HepG2 (cell line): ENCODE data around the gene AHRR. TPM values are rescaled to one million over a fixed set of nuclear protein-coding genes. Genes with fewer than 3 reads are reported as not detected.

Experiments
- ATAC-seq: fragments of 200-7000 bp; cut with Tn5 transposase; 3 replicates; pipeline ENCODE4 v1.9.1; 2020; ENCODE audit warnings: mild to moderate bottlenecking, moderate library complexity
- BruUV-seq: library from RNA; stranded (reverse); fragments of 400-500 nt; replicated peaks from 2 replicates; lab custom pipeline; 2021; lab: Mats Ljungman, UMichigan
- CTCF ChIA-PET: fragments of 300-600 bp; formaldehyde crosslinking; extraction: SDS; loops from one replicate; lab custom pipeline; 2021; ENCODE audit warnings: low total read pairs, inconsistent platforms, low intra/inter-chr PET ratio; lab: Yijun Ruan, JAX
- POLR2A ChIA-PET: fragments of 350-600 bp; sonication (Branson Sonifier 250); formaldehyde crosslinking; loops from one replicate; lab custom pipeline; 2020; ENCODE audit warnings: antibody characterized with exemption, inconsistent platforms; lab: Yijun Ruan, JAX
- DNase-seq: peaks from one replicate; pipeline ENCODE4 v3.0.0-alpha.2; 2015; ENCODE audit warnings: low spot score
- FAIRE-seq: peaks from 3 replicates; lab custom pipeline; 2011; peaks lifted over from hg19 to GRCh38; lab: Jason Lieb, UNC
- H2AFZ ChIP-seq: one replicate; pipeline ENCODE4 v1.6.1; 2011; ENCODE audit warnings: low read length, inconsistent platforms
- H3K27ac ChIP-seq: fragments of 300-600 bp; 3 replicates; pipeline ENCODE4 v1.8.0; 2011; ENCODE audit warnings: mixed run types, mild to moderate bottlenecking, mixed read lengths, low read length, inconsistent platforms; ENCODE audit not compliant: insufficient read depth; ENCODE audit errors: extremely low read length
- H3K27me3 ChIP-seq, 2 experiments: fragments of 200-600 bp in 1 of 2; 2 replicates in 1 of 2; 3 replicates in 1 of 2; pipeline versions ENCODE4 v1.6.0 to v1.8.0; 2011; ENCODE audit warnings: low read length in 2 of 2, mild to moderate bottlenecking in 2 of 2, moderate library complexity in 2 of 2, inconsistent platforms in 1 of 2; ENCODE audit not compliant: insufficient read depth in 2 of 2, control insufficient read depth in 1 of 2
- H3K36me3 ChIP-seq, 2 experiments: fragments of 200-600 bp in 1 of 2; replicated peaks in 1 of 2; 2 replicates in 1 of 2; 3 replicates in 1 of 2; pipeline versions ENCODE4 v1.5.1 to v1.8.0; 2011; ENCODE audit warnings: low read length in 2 of 2, inconsistent platforms in 1 of 2; ENCODE audit not compliant: insufficient read depth in 2 of 2, control insufficient read depth in 1 of 2
- H3K4me1 ChIP-seq: 2 replicates; pipeline ENCODE4 v1.5.1; 2012; ENCODE audit warnings: low read length, inconsistent platforms; ENCODE audit not compliant: insufficient read depth
- H3K4me2 ChIP-seq: 2 replicates; pipeline ENCODE4 v1.6.0; 2011; ENCODE audit warnings: low read depth, low read length, inconsistent platforms
- H3K4me3 ChIP-seq, 3 experiments: fragments of 200-600 bp in 1 of 3; sonication (generic), shearing (Covaris generic) in 1 of 3; replicated peaks in 1 of 3; 2 replicates each; pipeline ENCODE4 v1.5.1; 2011 to 2016; ENCODE audit warnings: low read length in 3 of 3, inconsistent platforms in 2 of 3, low read depth in 2 of 3, mild to moderate bottlenecking in 2 of 3, control low read depth in 1 of 3, mixed read lengths in 1 of 3; ENCODE audit not compliant: insufficient read depth in 1 of 3
- H3K79me2 ChIP-seq: one replicate; pipeline ENCODE4 v1.6.1; 2011; ENCODE audit warnings: low read length, inconsistent platforms; ENCODE audit not compliant: insufficient read depth
- H3K9ac ChIP-seq: 2 replicates; pipeline ENCODE4 v1.6.0; 2011; ENCODE audit warnings: mild to moderate bottlenecking, low read depth, low read length, inconsistent platforms; ENCODE audit not compliant: insufficient read depth
- H3K9me3 ChIP-seq: 2 replicates; pipeline ENCODE4 v1.5.1; 2012; ENCODE audit warnings: mild to moderate bottlenecking, low read length
- H4K20me1 ChIP-seq: 2 replicates; pipeline ENCODE4 v1.6.0; 2011; ENCODE audit warnings: inconsistent platforms, mild to moderate bottlenecking, low read length, moderate library complexity; ENCODE audit not compliant: insufficient read depth
- NFIB ChIP-seq: sonication (generic); formaldehyde crosslinking; IDR thresholded peaks from 2 replicates; pipeline ENCODE4 v1.9.0; 2021; ENCODE audit warnings: missing genetic modification reagents, mild to moderate bottlenecking, borderline replicate concordance
- ZNF232 ChIP-seq: sonication (generic); formaldehyde crosslinking; IDR thresholded peaks from 2 replicates; pipeline ENCODE4 v1.4.0; 2020; ENCODE audit warnings: missing genetic modification reagents, borderline replicate concordance
- ZNF326 ChIP-seq: sonication (generic); formaldehyde crosslinking; IDR thresholded peaks from 2 replicates; pipeline ENCODE4 v1.4.0; 2020; ENCODE audit warnings: missing genetic modification reagents, borderline replicate concordance
- ZNF503 ChIP-seq: sonication (generic); formaldehyde crosslinking; IDR thresholded peaks from 2 replicates; pipeline ENCODE4 v1.4.0; 2020; ENCODE audit warnings: missing genetic modification reagents
- ZNF619 ChIP-seq: sonication (generic); formaldehyde crosslinking; IDR thresholded peaks from 2 replicates; pipeline ENCODE4 v1.4.0; 2020; ENCODE audit warnings: mild to moderate bottlenecking, missing genetic modification reagents
- ZNF672 ChIP-seq: sonication (generic); formaldehyde crosslinking; IDR thresholded peaks from 2 replicates; pipeline ENCODE4 v1.8.1; 2022; ENCODE audit warnings: missing genetic modification reagents
- ZNF724P ChIP-seq: sonication (generic); formaldehyde crosslinking; IDR thresholded peaks from 2 replicates; pipeline ENCODE4 v1.8.0; 2022; ENCODE audit warnings: missing genetic modification reagents, borderline replicate concordance
- WGBS: methylation state at CpG from one replicate; pipeline ENCODE4 v1.1.6; 2017; ENCODE audit warnings: low lambda C conversion rate; 5-methylcytosine and 5-hydroxymethylcytosine counted together
- in situ Hi-C: cut with HindIII; loops from 2 replicates; pipeline ENCODE4 v1.10.0; 2017; ENCODE audit warnings: low pct_unique_long_range_greater_than_20kb; ENCODE audit not compliant: extremely low pct_ligation_motif_present
- intact Hi-C: fragments of 100-400 bp; cut with micrococcal nuclease; formaldehyde crosslinking; loops from one replicate; pipeline ENCODE4 v1.10.0; 2022; ENCODE audit not compliant: unreplicated experiment
- polyA plus RNA-seq, 8 experiments: library from polyadenylated mRNA; depleted of rRNA in 3 of 8; stranded (reverse) in 7 of 8; unstranded in 1 of 8; fragments of >200 nt; fragmentation: Illumina TruSeq in 4 of 8; extraction: Trizol in 4 of 8; gene quantifications; 2 replicates each; pipeline versions ENCODE4 v1.2.1 to v1.2.3, GENCODE V29; 2011 to 2016; ENCODE audit warnings: low read depth in 4 of 8, missing spikeins in 1 of 8, mixed read lengths in 1 of 8; ENCODE audit not compliant: insufficient read depth in 1 of 8
- total RNA-seq, 5 experiments: library from RNA; depleted of rRNA; stranded (reverse); fragments of >200 nt; fragmentation: Illumina TruSeq; extraction: Trizol; gene quantifications; 2 replicates each; pipeline ENCODE4 v1.2.3, GENCODE V29; 2016; ENCODE audit warnings: low read depth in 1 of 5
- TF ChIP-seq, protein P1 (sequence below): conservative IDR thresholded peaks from 2 replicates; pipeline ENCODE4 v1.6.1; 2018; ENCODE audit warnings: missing genetic modification reagents
- TF ChIP-seq, protein P2 (sequence below): sonication (generic); formaldehyde crosslinking; IDR thresholded peaks from 2 replicates; pipeline ENCODE4 v1.4.0; 2020; ENCODE audit warnings: missing genetic modification reagents

The AHRR gene
- total and polyA plus RNA-seq, 2 of the 13 experiments (the other 11 are each of a cell fraction or from before 2014, with no cell fraction given) = 0.28 to 0.35 TPM

- no peak overlapping the region for H2AFZ ChIP-seq
- no peaks in the 10 kb centered on the region for H4K20me1 ChIP-seq
- no peaks in the 10 kb centered on the region for H3K79me2 ChIP-seq
- no peak overlapping the region for H3K4me3 ChIP-seq
- H3K36me3 ChIP-seq = no peaks in the 10 kb centered on the region
- in situ Hi-C loops (no loop called here), intact Hi-C loops (no loop called here)
- BruUV-seq = no TSS peak
- peaks cover 11% of the 10 kb centered on the region for H3K4me1 ChIP-seq
- WGBS = 61% methylated on average over 10 of the region's 14 CpGs
- H3K27ac ChIP-seq = no peak overlapping the region
- ATAC-seq (no peak), FAIRE-seq (no peak), DNase-seq (no peak)
- no peak overlapping the region for H3K4me2 ChIP-seq
- H3K9ac ChIP-seq = no peak overlapping the region
- CTCF ChIA-PET = no interaction called here
- no peaks in the 10 kb centered on the region for H3K27me3 ChIP-seq
- POLR2A ChIA-PET = no interaction called here
- no peaks in the 10 kb centered on the region for H3K9me3 ChIP-seq
- no peak for TF ChIP-seq ZNF503 (CRISPR knock-in tag)
- no peak for TF ChIP-seq ZNF619
Measured at GRCh38 chr5:417301-418161, 96.0 kb downstream of the AHRR start.

GRCh38 chr5:418162-419121 lies 96.9 kb downstream of the AHRR start:
- in situ Hi-C loops (no loop called here), intact Hi-C loops (no loop called here)
- Histone ChIP-seq H3K4me1 (peaks cover 11% of the 10 kb centered on the region), H3K9me3 (no peaks in the 10 kb centered on the region), H3K79me2 (no peaks in the 10 kb centered on the region), H3K27me3 (no peaks in the 10 kb centered on the region), H3K9ac (no peak overlapping the region), H3K36me3 (no peaks in the 10 kb centered on the region), H2AFZ (no peak overlapping the region), H3K4me3 (no peak overlapping the region), H3K4me2 (no peak overlapping the region), H4K20me1 (no peaks in the 10 kb centered on the region), H3K27ac (no peak overlapping the region)
- BruUV-seq = no TSS peak
- ATAC-seq (no peak), FAIRE-seq (no peak), DNase-seq (no peak)
- POLR2A ChIA-PET = no interaction called here
- 60% methylated on average over 15 of the region's 18 CpGs for WGBS
- CTCF ChIA-PET = no interaction called here
- TF ChIP-seq ZNF672 (CRISPR knock-in tag) (no peak), NFIB (CRISPR knock-in tag) (no peak), ZNF724P (no peak), ZNF232 (CRISPR knock-in tag) (no peak), ZNF326 (CRISPR knock-in tag) (no peak)
- TF ChIP-seq, protein P1, sequence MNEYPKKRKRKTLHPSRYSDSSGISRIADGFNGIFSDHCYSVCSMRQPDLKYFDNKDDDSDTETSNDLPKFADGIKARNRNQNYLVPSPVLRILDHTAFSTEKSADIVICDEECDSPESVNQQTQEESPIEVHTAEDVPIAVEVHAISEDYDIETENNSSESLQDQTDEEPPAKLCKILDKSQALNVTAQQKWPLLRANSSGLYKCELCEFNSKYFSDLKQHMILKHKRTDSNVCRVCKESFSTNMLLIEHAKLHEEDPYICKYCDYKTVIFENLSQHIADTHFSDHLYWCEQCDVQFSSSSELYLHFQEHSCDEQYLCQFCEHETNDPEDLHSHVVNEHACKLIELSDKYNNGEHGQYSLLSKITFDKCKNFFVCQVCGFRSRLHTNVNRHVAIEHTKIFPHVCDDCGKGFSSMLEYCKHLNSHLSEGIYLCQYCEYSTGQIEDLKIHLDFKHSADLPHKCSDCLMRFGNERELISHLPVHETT (CRISPR knock-in tag) = no peak
- TF ChIP-seq, protein P2, sequence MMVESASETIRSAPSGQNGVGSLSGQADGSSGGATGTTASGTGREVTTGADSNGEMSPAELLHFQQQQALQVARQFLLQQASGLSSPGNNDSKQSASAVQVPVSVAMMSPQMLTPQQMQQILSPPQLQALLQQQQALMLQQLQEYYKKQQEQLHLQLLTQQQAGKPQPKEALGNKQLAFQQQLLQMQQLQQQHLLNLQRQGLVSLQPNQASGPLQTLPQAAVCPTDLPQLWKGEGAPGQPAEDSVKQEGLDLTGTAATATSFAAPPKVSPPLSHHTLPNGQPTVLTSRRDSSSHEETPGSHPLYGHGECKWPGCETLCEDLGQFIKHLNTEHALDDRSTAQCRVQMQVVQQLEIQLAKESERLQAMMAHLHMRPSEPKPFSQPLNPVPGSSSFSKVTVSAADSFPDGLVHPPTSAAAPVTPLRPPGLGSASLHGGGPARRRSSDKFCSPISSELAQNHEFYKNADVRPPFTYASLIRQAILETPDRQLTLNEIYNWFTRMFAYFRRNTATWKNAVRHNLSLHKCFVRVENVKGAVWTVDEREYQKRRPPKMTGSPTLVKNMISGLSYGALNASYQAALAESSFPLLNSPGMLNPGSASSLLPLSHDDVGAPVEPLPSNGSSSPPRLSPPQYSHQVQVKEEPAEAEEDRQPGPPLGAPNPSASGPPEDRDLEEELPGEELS (CRISPR knock-in tag) = no peak
